Measurements from ENCODE around the gene TESK2.
A peak's percentile ranks its signal among the peaks of the same experiment; 100 is the strongest.
"Not testable (repeated sequence)": the region's sequence is repeated elsewhere in the genome, so short reads cannot be mapped to it uniquely, and the experiment has no call there.

Gene TESK2

DNA sequence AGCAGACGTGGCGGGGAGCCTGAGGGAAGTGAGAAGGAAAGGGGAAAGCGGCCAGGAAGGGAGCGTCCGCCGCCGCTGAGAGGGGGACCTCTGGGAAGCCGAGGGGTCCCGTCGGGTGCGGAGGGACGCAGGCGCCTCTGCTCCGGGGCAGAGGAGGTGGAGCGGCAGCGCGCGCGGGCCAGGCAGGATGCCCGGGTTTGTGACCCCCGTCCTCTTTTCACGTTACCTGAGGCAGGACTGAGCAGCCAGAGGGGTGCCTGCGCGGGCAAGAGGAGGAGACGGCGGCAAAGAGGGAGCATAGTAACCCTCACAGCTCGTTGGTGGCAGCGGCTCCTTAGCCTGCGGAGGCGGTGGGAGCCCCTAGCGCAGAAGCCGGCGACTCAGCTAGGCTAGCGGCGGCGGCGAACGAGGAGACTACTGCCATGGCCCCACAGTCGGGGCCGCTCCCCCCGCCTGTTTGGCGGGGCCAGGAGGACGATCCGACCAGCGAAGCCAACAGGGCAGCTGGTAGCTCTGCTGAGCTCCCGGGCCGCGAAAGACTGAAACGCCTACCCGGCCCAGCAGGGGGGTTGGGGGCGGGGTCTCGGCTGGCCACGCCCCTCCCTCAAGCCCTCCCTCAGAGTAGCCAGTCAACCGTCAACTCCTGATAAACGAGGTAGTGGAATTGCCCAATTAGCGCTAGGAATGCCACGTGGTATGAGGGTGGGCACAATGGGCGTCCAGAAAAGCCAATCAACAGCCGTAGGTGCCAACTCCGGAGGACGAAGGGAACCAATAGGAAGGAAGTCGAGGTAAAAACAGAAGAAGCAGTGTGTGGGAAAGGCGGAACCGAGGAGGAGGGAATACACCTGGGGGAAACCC lies at the start of gene TESK2:
TSS of gene TESK2 (minus strand) at position 538 of the 861 bp plus-strand sequence. CDS start 33,378 bp downstream, outside the sequence.
- peak; percentile 81 to 95 (median 93) for DNase-seq (ENCODE audit: low read depth in 3 of 3)

DNA sequence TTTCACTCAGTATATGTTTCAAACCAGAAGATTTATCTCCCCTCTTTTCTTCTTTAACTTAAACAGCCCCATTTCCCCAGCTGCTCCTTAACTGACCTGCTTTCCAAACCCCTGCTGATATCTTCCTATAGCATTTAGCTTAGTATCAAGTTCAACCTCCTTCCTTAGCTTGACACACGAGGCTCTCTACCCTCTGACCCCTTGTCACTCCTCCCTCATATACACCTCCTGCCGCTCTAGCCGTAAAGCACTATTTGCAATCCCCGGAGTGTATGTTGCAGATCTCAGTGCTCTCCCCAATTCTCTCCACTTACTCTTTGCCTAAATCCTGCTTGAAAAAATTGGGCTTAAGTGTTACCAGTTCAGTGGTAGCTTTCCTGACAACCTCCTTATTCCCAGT lies 45.9 kb upstream of the TESK2 start:
- no peak for DNase-seq (ENCODE audit: low read depth in 3 of 3)

- no peak for DNase-seq (ENCODE audit: low read depth in 3 of 3)
These were observed 45.2 kb upstream of the TESK2 start for GRCh38 chr1:45535988-45536766.

- DNase-seq (ENCODE audit: low read depth in 3 of 3): no peak
These were observed 40.9 kb upstream of the TESK2 start for GRCh38 chr1:45531873-45532272.

DNA sequence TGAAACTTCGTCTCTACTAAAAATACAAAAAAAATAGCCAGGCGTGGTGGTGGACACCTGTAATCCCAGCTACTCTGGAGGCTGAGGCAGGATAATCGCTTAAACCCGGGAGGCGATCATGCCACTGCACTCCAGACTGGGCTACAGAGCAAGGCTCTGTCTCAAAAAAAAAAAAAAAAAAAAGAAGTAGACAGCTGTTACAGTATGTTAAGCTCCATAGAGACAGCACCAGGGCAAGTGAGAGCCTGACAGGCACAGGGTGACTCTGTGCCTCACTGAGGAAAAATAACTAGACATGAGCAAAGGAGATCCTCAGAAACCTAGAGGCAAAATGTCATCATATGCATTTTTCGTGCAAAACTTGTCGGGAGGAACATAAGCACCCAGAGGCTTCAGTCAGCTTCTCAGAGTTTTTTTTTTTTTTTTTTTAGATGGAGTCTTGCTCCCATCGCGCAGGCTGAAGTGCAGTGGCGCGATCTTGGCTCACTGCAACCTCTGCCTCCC lies 39.7 kb upstream of the TESK2 start:
- DNase-seq (ENCODE audit: low read depth in 3 of 3): no peak

DNA sequence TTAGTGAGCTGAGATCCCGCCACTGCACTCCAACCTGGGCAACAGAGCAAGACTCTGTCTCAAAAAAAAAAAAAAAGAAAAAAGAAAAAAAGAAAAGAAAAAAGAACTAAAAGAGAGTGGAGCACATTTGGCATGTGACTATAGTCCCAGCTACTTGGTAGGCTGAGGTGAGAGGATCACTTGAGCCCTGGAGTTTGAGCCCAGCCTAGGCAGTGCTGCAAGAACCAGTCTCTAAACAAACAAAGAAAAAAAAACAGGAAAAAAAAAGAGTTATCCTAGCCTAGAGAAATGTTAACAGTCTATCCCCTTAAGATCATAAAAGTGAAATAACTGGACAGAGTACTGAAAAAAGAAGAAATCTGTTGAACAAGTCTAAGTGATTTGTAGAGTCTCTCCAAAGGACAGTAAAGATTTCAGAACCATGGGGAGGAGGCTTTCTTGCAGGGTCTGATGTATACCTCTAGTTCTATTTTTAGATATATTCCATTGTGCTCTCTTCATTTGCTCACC lies 35.2 kb upstream of the TESK2 start:
- no peak for DNase-seq (ENCODE audit: low read depth in 3 of 3)

DNA sequence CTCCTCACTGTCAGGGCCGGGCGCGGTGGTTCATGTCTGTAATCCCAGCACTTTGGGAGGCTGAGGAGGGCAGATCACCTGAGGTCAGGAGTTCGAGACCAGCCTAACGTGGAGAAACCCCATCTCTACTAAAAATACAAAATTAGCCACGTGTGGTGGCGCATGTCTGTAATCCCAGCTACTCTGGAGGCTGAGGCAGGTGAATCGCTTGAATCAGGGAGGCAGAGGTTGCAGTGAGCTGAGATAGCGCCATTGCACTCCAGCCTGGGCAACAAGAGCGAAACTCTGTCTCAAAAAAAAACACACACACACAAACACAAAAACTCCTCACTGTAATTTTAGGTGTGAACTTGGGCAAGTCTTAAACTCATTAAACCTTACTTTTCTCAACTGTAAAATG lies 33.0 kb upstream of the TESK2 start:
- DNase-seq (ENCODE audit: low read depth in 3 of 3): not testable (repeated sequence)

GRCh38 chr1:45523516-45523915 lies 32.6 kb upstream of the TESK2 start:
- DNase-seq (ENCODE audit: low read depth in 3 of 3): not testable (repeated sequence)

DNA sequence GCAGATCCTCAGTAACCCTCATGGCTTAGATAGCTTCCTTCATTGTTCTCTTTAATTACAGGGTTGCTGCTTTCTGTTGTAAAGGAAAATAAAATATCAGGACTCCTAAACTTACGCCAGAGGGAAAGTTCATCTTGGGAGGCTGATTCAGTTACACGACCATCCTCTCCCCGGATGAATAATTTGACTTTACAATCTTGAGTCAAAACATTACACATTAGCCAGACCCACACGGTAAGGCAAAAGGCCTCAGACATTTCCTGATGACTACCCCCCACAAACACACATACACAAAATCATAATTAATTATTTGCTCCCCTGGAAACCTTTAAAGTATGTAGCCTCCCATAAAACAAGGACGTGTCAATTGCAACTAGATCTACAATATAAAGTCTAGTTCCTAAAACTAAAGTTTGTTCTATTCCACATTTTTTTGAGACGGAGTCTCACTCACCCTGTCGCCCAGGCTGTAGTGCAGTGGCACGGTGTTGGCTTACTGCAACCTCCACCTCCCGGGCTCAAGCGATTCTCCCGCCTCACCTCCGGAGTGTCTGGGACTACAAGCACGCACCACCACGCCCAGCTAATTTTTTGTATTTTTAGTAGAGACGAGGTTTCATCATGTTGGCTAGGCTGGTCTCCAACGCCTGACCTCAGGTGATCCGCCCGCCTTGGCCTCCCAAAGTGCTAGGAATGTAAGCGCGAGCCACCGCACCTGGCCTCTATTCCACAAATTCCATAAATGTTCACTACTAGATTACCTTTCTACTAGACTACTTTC lies 31.6 kb upstream of the TESK2 start:
- DNase-seq (ENCODE audit: low read depth in 3 of 3): no peak

GRCh38 chr1:45521413-45522323 lies 30.7 kb upstream of the TESK2 start, which contains the start of gene PRDX1:
Gene PRDX1, minus strand, starts transcription at chr1:45521884. Its CDS starts 2,841 bp downstream, at chr1:45519043.
- peak; percentile 97 to 98 (median 97) for DNase-seq (ENCODE audit: low read depth in 3 of 3)

DNA sequence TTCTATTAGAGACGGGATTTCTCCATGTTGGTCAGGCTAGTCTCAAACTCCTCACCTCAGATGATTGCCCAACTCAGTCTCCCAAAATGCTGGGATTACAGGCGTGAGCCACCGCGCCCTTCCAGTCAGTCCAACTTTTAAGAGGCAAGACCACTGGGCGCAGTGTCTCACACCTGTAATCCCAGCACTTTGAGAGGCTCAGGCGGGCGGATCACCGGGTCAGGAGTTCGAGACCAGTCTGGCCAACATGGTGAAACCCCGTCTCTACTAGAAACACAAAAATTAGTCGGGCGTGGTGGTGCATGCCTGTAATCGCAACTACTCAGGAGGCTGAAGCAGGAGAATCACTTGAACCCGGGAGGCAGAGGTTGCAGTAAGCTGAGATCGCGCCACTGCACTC lies 28.8 kb upstream of the TESK2 start:
- not testable (repeated sequence) for DNase-seq (ENCODE audit: low read depth in 3 of 3)

- DNase-seq (ENCODE audit: low read depth in 3 of 3): no peak
These were observed 27.9 kb upstream of the TESK2 start for GRCh38 chr1:45518910-45519309.

DNA sequence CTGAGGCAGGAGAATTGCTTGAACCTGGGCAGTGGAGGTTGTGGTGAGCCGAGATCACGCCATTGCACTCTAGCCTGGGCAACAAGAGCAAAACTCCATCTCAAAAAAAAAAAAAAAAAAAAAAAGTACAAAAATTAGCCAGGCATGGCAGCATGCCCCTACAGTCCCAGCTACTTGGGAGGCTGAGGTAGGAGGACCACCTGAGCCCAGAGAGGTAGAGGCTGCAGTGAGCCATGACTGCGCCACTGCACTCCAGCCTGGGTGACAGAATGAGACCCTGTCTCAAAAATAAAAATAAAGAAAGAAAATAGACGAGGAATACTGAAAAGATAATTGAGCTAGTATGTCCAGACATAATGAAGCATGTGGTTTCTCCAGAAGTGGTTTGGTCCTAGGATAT lies 27.4 kb upstream of the TESK2 start:
- not testable (repeated sequence) for DNase-seq (ENCODE audit: low read depth in 3 of 3)

GRCh38 chr1:45516465-45516864 lies 25.5 kb upstream of the TESK2 start:
- DNase-seq (ENCODE audit: low read depth in 3 of 3): no peak

GRCh38 chr1:45516036-45516435 lies 25.1 kb upstream of the TESK2 start:
- no peak for DNase-seq (ENCODE audit: low read depth in 3 of 3)

GRCh38 chr1:45513532-45514260 lies 22.7 kb upstream of the TESK2 start:
- DNase-seq (ENCODE audit: low read depth in 3 of 3): not testable (repeated sequence)

DNA sequence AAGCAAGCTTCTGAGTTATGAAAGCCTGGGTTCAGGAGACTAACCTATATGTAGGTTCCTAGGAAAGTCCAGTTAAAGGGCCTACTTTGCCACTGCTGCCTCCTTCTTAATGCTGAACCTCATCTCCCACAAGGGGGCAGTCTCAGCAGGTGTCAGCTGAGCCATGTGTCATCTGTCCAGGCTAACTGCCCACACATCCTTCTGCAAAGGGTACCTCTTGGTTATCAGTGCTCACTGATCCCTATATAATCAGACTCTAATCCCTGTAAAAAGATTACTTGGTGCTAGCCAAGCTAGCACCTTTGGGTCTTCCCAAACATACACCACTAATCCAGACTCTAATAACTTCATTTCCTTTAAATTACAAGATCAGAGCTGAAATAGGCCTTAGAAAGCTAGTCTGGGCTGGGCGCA lies 21.7 kb upstream of the TESK2 start:
- peak in 2 of 3 experiments; percentile 9 to 37 for DNase-seq (ENCODE audit: low read depth in 3 of 3)

GRCh38 chr1:45510972-45511527 lies 20.1 kb upstream of the TESK2 start:
- DNase-seq (ENCODE audit: low read depth in 3 of 3): no peak
